Measurements from ENCODE around the gene NR1H4.

DNA sequence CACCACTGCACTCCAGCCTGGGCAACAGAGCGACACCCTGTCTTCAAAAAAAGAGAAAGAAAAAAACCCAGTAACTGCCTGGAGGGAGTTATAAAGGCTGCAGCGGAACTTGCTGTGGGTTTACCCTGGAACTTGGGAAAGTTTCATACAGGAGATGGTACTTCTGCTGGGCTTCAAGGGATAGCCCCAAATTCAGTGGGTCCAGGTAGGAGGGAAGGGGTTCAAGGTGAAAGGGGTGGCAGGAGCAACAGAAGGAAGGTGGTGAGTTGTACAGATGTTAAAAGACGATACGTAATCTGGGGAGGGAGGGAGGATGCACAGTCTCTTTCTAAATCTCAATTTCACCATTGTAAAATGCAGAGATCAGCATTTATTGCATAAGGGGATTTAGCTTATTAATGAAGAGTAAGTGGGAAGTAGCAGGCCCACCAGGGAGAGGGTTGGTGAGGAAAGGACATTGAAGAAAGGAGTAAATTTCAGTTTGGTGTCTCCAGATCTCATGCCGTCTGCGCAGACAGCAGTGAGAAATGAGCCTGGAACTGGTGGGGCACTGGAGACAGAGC is 91.3 kb downstream of the NR1H4 start:
- TF ChIP-seq POLR2AphosphoS5 (IDR thresholded peaks at IDR 0.05; ENCODE audit: low read depth, low read length) (no peak), PAX5 (IDR thresholded peaks at IDR 0.05; ENCODE audit: insufficient read depth, low read length, severe bottlenecking) (no peak), POLR2A (IDR thresholded peaks at IDR 0.05; ENCODE audit: low read depth, low read length) (no peak), POU2F2 (IDR thresholded peaks at IDR 0.05; ENCODE audit: low read depth, low read length) (no peak), TAF1 (IDR thresholded peaks at IDR 0.05; ENCODE audit: low read depth, low read length) (no peak)

All from GM12891 (cell line).